UCSD-AML1 (cell line): Measurements from ENCODE around the gene FDXR.

Experiments
- DNase-seq: peaks from one replicate; lab custom pipeline; 2025; ENCODE audit not compliant: unreplicated experiment; lab: John Stamatoyannopoulos, UW

FDXR gene

DNA sequence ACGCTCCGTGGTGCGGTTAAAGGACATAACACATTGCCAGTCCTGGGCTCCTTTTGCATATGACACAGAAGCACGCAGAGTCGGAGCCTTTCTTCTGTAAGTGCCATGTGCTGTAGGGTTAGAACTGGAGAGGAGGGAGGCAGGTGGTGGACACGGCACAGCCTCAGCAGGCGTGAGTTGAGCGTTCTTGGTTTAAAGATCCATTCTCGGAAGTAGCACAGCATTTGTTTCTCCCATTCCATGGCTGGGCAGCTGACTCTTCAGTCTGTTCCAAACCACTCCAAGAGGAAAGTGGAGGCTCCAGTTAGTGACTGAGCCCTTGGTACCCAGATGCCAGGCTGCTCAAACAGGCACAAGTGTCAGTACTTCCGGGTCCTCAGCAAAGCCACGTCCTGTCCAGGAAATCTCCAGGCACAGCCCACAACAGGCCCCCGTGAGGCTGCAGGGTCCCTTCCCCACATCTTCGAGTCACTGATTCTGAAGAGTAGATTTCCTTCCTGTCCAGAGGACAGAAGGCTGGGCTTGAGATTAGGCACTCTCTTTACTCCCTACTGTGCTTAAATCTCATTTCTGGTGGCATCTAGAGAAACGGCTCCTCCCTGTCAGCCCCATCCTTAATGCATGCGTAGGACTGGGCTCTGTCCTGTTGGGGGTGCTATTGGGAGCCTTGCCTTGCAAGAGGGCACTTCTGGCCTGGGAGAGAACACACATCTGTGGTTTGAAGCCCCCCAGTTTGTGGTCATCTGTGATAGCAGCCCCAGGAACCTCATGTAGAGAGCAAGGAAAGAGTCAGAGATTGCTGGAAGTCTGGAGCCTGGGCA, 57.0 kb downstream of the FDXR start:
- DNase-seq, result peak; percentile 63

DNA sequence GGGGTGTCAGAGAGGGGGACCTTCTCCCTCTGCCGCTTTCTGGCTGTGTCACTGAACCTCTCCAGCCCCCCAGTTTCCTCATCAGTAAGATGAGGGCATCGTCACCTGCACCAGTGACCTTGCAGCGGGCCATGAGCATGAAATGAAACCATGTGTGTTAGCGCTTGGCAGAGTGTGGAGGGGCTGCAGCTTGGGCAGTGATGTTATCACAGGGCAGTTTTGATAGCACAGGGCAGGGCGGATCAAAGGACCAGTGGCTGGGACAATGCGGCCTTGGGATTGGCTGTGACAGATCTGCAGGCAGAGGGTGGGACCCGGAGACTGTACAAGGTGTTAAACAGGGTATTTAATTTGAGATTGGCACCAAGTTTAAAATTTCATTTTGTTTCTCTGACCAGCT, 57.7 kb downstream of the FDXR start:
- no peak for DNase-seq

DNA sequence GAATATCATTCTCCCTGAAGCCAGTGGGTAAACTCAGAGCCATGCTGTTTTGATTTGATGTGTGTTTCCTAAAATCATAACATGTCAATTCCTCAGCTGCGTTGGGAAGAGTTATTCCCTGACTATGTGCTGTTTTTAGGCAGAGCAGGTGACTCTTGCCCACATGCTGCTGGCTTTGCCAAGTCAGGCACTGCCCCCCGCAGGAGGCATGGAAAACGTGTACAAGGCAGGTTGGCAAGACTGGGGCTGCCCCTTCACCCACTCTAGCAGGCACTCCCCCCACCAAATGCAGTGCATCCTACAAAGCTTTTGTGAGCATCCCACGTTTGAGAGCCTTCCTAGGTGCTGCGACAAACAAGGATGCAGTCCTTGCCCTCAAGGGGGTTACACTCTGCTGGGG, 58.3 kb downstream of the FDXR start:
- DNase-seq, result peak; percentile 20
